Measurements from ENCODE around the gene COQ10A.

COQ10A gene

DNA sequence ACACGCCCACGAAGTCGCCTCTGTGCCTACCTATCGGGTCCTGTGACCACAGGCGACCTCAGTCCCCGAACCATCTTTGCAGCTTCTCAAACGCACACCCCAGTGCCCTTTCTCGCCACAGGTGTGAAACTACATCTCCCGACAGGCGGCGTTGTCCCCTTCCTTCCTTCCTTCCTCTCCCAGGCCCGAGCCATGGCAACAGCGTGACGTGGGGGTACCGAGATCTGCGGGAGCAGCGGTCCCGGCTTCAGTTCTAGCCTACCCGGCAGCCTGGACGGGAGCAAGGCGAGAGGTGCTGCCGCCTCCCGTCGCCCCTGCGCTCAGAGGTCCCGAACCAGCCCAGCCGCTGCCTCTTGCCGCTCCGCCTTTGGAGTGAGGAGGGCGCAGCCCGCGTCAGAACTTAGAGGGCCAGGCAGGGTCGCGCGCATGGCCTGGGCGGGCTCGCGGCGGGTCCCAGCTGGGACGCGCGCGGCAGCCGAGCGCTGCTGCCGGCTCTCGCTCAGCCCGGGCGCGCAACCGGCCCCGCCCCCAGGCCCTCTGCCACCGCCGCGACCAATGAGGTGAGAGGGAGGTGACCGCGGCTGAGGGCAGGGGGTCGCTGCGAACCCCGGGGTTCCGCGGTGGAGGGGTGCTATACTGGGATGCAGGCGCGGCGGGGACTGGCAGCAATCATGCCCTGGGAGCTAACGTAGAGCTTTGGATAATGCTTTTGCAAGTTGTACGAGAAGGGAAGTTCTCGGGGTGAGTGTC, at the start of gene COQ10A:
TSS of gene COQ10A (plus strand) at position 250 of the 750 bp plus-strand sequence. CDS start at position 427, 177 bp downstream.
- peak; percentile 97 for DNase-seq

DNA sequence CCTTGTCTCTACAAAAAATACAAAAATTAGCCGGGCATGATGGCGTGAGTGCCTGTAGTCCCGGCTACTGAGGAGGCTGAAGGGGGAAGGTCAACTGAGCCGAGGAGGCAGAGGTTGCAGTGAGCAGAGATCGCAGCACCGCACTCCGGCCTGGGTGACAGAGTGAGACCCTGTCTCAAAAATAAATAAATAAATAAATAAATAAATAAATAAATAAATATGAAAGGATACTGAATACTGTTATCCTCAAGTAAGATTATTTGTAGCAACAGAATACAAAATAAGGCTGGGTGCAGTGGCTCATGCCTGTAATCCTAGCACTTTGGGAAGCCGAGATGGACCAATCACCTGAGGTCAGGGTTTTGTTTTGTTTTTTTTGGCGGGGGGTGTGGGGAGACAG, 46.9 kb upstream of the COQ10A start:
- no peak for DNase-seq

DNA sequence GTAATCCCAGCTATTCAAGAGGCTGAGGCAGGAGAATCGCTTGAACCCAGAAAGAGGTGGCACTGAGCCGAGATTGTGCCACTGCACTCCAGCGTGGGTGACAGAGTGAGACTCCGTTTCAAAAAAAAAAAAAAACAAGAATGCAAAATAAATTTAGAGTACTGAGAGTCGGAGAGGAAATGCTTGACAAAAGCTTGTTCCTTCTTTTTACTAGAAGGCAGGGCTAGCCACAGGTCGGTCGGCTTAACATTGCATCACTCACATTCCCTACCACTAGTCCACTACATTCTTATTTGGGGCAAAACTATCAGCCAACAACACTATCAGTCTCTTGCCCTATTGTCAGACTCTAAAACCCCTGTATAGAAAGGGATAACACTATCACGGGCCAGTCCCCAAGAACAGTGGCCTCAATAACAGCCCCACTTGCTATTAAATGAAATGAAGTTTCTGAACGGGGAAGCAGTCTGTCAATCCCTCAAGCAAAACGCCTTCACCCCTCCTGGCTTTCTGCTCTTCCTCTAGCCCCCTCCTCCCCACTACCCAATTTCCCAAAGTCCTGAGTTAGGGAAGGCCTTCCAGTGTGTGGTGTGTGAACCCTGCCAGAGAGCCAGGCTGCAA, 46.0 kb upstream of the COQ10A start:
- DNase-seq, result no peak

DNA sequence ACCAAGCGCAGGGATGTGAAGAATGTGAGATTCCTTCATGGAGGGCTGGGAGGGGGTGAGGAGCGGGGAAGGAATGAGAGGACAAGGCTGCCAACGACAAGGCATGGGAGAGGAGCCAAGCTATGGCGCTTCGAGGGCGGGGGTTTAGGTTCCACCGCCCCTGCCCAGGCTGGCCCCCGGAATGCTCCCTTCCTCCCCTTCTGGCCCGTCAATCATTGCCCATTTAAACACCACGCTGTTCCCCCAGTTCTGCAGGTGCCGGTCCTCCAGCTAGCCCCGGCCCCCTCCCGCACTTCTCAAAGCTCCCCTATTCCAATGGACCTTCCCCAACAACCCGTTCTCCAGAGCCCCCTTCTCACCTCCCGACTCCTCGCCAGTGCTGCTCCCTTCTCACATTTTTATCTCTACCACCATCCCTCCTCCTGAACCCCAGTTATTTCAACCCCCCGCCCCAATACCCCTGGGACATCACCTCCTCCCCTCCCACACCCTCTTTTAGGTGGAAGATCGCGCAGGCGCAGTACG, 45.4 kb upstream of the COQ10A start:
- DNase-seq, result no peak

DNA sequence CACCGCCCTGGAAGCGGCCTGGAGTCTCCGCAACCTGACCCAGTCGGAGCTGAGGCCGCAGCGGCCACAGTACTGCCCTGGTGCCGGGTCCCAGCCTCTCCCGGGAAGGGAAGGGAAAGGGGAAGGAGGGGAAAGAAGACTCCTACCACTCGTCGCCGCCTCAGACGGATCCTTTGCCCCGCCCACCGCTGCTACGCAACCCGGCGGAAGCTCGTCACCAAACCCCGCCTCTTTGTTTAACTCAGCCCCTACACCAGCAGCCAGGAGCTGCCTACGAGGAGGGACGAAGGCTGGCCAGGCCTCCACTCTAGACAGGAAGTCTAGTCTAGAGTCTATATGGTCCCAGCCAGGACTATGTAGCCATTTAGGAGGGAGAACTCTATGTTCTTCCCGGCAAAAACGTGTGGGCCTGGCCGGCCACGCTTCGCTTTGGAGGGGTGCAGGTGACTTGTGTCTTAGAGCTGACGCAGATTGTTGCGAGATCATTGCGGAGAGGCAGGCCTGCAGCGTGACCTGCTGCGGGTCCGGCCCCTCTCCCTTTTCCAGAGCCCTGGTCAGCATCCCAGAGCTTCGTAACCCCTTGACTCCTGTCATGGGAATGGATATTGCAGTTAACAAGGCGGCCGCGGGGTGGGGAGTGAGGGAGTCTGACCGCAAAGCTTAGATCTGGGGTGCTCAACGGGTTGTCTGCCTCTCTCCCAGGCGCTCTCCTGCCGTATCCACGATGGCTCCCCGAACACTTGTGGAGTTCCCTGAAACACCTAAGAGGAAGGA, 44.8 kb upstream of the COQ10A start, which contains the start of gene RNF41:
TSS of gene RNF41 (minus strand) at position 166 of the 774 bp plus-strand sequence. CDS start 7,875 bp downstream, outside the sequence.
- peak; percentile 94 for DNase-seq

DNA sequence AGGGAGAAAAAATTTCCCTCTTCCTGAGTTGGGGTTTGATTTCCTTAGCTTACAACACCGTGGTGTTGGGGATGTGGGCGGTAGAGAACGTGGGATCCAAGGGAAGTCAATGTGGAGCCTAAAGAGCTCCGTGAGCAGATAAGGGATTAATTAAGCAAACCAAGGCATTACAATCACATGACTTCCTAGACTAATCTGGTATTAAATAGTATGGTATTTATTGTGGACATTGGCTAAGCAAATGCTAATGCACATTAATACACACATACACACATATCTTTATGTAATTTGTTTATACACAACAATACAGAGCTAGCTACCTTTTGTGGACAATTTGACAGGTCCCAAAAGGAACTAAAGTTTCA, 44.2 kb upstream of the COQ10A start:
- no peak for DNase-seq

DNA sequence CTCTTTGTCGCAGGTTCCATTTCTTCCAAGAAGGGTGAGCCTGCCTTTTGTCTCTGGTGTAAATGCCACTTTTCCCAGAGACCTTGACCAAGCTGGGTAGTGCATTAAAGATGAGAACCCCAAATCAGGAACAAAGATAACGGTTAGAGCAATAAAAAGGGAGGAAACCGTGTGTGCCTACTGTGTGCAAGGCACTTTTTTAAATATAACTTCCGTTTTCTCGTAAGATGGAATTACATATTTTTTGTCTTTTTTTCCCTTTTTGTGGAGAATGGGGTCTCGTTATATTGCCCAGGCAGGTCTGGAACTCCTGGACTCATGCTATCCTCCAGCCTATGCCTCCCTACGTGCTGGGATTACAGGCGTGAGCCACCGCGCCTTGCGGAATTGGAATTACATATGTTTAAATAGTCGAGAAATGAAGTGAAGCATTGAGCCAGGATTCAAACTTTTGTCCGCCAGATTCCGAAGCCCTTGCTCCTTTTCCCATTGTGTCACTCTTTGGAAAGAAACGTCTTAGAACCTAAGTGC, 43.1 kb upstream of the COQ10A start:
- DNase-seq, result no peak

DNA sequence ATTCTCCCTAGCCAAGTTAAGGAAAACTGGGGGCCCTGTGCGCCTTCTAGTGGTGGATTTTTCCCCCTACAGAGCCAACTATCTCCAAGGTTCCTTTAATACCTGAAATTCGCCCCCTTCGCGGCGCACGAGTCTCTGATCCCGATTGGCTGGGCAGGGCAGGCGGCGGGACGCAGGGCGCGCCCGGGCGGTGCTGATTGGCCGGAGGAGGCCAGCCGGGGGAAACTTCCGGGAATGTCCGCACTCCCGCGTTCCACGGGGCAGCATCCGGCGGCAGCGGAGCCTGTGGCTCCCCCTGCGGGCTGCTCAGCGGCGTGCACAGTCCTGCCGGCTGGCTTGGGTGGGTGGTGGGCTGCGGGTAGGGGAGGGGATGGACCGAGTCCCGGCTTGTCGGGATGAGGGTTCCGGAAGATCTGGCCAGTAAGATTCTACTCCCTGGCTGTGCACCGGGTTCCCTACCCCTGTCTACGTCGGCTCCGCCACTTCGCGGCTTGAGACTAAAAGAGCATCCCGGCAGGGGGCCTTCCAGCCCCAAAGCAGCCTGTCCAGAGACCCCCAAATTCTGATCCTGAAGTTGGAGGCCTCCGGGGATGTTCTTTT, 42.5 kb upstream of the COQ10A start, which contains the start of gene NABP2:
TSS of gene NABP2 (plus strand) at position 241 of the 600 bp plus-strand sequence. CDS start 515 bp downstream, outside the sequence.
- DNase-seq, result peak; percentile 97

DNA sequence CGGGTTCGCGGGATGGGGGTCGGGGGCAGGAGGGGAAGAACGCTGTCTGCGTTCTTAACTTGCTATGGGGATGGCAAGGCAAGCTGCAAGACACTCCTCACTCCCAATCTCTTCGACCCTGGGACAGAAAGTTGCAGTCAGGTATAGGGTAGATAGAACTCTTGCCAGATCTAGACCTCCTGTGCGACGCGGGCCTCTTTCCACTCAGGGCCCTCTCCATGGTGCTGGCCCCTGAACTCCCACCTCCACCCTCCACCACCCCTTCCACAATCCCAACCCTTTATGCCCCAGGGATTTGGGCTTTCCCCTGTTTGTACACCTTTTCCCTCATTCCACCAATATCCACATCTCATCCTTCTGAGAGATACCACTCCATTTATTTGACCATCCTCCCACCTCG, 41.8 kb upstream of the COQ10A start:
- DNase-seq, result no peak

DNA sequence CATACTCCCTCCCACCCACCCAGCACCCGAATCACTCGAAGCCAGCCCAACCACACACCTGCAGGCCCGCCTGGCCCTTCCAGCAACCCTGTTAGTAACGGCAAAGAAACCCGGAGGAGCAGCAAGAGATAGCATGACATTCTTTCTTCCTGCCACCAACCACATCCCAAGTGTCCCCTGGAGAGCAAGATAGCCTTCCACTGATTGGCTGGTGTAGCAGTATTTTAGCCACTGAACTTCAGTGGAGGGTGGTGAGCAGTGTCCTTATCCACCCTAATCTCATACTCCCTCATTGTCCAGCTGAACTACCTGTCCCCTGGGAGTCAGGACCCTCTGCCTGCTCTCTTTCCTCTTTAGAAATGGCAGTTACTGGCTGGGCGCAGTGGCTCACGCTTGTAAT, 37.7 kb upstream of the COQ10A start:
- DNase-seq, result no peak

DNA sequence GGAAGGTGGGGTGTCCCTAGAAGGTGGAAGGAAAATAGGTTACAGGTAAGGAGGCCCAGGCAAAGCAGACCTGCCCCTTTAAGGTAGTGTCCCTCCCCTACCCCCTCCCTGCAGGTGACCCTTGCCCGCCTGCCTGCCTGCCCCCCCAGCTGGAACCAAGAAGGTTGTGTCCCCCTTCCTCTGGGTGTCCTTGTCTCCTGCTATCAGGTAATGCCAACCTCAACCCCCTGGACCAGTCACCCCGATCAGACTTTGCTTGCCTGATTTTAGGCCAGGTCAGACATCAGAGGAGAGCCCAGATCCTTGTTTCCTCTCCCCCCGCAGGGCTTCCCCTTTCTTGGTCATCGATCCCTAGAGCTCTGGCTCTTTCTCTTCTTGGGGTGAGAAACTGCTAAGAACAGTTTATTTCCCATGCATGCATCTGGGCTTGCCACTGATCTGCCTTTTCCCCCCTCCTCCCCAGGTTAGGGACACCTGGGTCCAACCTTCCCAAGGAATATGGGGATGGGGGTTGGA, 36.8 kb upstream of the COQ10A start, which contains the start of gene SLC39A5:
TSS of gene SLC39A5 (plus strand) at position 136 of the 516 bp plus-strand sequence. CDS start 1,224 bp downstream, outside the sequence.
- no peak for DNase-seq

DNA sequence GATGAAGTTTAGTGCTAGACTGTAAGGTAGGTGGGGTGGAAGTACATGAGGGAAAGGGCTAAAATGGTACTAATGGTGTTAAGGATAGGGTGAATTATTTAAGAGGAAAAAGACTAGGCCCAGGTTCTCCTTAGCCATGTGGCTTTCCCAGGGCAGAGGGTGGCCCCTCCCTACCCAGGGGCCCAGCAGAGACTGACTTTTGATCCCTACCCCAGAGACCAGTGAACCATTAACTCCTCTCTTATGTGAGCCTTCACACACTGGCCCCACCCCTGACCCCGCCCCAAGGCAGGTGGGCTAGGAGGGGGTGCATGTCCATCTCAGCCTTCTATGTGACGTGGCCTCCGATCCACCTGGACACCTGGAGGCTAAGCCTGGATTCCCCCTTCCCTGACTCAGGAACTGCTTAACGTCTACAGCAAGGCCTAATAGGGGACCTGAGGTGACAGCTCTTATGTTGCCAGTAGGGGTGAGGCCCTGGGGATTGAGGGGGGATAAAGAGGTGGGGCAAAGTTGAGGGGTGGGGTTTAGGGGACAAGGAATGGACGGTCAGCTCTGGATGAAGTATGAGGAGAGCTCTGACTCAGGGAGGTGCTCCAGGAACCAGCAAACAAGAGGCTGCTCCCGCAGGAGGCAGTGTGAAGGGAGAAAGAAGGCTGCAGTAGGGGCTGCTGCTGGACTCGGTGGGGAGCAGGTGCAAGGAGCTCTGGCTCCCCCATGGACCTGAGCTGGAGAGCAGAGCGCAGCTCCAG, 36.1 kb upstream of the COQ10A start:
- DNase-seq, result no peak

DNA sequence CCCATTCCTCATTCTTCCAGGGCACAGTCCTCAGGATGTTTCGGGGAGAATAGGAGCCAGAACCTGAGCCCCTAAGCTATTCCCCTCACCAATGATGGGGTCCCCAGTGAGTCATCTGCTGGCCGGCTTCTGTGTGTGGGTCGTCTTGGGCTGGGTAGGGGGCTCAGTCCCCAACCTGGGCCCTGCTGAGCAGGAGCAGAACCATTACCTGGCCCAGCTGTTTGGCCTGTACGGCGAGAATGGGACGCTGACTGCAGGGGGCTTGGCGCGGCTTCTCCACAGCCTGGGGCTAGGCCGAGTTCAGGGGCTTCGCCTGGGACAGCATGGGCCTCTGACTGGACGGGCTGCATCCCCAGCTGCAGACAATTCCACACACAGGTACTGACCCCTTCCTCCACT, 35.6 kb upstream of the COQ10A start:
- DNase-seq, result no peak

DNA sequence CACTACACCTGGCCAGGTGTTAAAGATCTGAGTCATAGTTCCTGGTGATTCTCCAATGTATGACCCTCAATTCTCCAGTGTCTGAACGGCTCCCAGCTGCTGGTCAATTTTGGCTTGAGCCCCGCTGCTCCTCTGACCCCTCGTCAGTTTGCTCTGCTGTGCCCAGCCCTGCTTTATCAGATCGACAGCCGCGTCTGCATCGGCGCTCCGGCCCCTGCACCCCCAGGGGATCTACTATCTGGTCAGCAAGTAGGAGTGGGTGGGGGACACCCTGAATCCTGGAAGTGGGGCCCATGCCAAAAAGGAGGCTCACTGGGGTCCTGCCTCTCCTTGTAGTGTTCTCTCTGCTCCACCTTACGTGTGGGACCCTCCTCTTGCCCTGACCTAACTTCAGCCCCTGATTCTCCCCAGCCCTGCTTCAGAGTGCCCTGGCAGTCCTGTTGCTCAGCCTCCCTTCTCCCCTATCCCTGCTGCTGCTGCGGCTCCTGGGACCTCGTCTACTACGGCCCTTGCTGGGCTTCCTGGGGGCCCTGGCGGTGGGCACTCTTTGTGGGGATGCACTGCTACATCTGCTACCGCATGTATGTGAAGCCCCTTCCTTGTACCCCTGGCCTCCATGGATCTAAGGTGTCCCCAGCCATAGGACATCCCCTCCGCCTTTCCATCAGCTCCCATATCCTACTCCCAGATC, 31.9 kb upstream of the COQ10A start:
- DNase-seq, result no peak

DNA sequence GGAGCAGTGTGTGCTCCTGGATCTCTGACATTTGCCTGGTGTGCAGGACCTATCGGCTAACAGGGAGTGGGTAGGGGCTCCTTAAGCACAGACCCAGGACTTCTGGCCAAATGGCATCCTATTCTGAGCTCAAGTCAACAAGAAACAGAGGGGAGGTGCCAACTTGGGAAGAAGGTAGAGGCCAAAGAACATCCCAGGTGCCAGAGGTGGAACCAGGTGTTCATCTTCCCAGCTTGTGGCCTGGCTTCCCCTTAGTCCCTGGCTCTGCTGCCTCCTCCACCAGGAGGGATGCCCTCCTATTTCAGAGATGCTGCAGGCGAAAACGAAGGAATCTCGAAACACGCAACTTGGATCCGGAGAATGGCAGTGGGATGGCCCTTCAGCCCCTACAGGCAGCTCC, 30.7 kb upstream of the COQ10A start:
- DNase-seq, result no peak

DNA sequence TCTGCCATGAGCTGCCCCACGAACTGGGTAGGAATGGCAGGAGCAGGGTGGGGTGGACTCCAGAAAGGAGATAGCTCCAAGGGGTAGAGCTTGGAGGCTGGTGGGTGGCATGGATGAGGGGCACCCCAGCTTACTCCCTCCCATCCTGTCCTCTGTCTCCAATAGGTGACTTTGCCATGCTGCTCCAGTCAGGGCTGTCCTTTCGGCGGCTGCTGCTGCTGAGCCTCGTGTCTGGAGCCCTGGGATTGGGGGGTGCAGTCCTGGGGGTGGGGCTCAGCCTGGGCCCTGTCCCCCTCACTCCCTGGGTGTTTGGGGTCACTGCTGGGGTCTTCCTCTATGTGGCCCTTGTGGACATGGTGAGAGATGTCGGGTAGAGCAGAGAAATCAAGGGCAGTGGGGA, 29.8 kb upstream of the COQ10A start:
- DNase-seq, result no peak

DNA sequence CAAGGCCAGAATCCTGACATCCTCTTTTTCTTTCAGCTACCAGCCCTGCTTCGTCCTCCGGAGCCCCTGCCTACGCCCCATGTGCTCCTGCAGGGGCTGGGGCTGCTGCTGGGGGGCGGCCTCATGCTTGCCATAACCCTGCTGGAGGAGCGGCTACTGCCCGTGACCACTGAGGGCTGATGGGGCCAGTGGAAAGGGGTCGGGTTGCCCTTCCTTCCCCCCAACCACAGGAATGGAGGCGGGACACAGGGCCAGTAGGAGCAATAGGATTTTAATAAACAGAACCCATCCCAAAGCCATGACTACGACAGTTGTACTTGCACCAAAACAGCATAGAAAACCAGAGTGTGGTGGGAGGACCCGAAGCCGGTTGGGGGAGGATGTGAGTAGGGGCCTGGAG, 29.2 kb upstream of the COQ10A start:
- DNase-seq, result no peak

DNA sequence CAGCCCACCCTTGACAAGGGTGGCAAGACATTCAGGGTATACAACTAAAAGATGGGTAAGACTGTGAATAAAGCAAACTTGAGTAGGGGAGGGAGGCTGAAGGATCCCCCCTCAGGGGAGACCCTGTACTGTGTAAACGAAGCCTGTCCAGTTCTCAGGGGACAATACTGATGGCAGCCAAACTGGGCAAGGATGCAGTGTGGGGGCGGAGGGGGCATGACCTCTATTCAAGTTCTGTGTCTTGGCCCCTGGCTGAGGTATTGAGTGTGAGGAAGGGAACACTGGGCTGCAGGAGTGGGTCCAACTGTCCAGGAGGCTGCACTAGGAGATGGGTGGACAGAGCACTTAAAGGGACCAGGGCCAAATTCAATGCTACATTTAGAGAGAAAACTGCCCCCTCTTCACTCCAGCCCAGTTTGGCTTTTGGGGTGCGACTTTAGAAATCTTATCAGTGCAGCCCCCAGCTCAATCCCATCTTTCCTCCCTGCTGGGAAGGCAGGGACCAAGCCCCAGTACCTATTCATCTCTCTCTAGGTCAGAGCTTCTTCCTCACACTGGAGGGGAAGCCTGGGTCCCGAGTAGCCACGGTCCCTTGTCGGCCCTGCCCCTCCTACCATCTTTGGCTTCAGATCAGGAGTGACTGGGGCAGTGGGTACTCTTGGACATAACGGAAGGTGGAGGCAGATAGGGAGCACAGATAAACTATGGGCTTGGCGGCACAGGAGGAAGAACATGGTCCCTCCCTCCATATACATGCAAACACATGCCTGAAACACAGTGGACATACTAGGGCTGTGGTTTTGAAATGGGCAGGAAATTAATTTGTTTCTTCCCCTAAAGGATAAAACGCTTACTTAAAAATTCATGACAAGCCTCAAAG, 25.1 kb upstream of the COQ10A start:
- DNase-seq, result no peak

DNA sequence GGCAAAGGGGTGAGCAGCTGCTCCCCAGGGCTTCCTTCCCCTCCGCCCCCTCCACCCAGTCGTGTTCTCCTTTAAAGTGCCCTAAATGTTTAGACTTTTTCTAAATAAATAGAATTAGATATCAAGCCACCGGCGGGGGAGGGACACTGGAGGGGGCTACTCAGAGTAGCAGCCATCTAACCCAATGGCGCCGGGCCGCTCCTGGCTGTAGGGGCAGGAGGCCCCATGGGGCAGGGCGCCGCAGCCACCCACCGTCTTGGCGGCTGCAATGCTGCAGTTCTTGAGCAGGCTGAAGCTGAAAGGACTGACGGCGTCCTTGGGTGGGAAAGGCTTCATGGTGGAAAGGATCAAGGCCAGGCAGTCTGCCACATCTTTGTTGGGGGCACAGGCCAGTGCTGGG, 23.8 kb upstream of the COQ10A start:
- DNase-seq, result no peak

DNA sequence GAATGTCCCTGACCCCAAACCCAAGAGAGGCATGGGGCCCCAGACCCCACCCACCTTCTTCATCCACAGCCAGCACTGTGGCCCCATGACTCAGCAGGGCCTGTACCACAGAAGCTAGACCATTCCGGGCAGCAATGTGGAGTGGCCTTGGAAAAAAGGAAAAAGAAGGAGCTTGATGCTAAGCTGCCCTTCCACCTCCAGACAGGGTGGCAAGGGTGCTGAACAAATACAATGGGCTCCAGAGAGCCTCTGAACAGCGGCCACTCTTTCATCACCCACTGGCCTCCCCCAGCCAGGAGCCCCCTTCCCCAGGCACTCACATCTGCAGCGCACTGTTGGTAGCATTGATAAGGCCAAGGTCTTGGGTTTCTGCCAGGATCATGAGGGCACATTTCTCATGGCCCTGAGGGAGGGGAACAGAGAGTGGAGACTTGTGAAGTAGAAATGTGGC, 23.0 kb upstream of the COQ10A start:
- no peak for DNase-seq

Data from 8988T (cell line).